Measurements from ENCODE around the gene ERICH2.

DNA sequence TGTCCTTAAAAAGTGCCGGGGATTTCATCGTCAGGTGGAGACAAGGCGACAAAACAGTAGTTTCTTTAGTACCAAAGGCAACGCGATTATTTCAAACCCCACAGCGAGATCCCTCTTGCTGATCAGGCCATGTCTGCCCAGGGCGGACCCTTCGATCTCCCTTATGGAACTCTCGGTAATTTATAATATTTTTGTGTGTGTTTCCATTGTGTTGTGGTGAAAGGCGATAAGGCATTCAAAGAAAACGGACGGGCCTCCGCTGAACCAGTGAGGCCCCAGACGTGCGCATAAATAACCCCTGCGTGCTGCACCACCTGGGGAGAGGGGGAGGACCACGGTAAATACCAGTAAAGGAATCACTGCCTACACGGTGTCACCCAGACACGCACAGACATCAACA, 45.1 kb downstream of the ERICH2 start:
- TF ChIP-seq, protein P1, sequence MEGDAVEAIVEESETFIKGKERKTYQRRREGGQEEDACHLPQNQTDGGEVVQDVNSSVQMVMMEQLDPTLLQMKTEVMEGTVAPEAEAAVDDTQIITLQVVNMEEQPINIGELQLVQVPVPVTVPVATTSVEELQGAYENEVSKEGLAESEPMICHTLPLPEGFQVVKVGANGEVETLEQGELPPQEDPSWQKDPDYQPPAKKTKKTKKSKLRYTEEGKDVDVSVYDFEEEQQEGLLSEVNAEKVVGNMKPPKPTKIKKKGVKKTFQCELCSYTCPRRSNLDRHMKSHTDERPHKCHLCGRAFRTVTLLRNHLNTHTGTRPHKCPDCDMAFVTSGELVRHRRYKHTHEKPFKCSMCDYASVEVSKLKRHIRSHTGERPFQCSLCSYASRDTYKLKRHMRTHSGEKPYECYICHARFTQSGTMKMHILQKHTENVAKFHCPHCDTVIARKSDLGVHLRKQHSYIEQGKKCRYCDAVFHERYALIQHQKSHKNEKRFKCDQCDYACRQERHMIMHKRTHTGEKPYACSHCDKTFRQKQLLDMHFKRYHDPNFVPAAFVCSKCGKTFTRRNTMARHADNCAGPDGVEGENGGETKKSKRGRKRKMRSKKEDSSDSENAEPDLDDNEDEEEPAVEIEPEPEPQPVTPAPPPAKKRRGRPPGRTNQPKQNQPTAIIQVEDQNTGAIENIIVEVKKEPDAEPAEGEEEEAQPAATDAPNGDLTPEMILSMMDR (tag by site-specific recombination; IDR thresholded peaks at IDR 0.05): no peak
- no peak for TF ChIP-seq ZNF701 (tag by site-specific recombination; IDR thresholded peaks at IDR 0.05)
- TF ChIP-seq ZBTB11 (tag by site-specific recombination; conservative IDR thresholded peaks at IDR 0.05; ENCODE audit: low read depth): no peak
- TF ChIP-seq ZFP37 (tag by site-specific recombination; IDR thresholded peaks at IDR 0.05): no peak
- no peak for TF ChIP-seq ZNF146 (tag by site-specific recombination; IDR thresholded peaks at IDR 0.05)
- no peak for TF ChIP-seq ZNF24 (tag by site-specific recombination; IDR thresholded peaks at IDR 0.05)
- TF ChIP-seq ZNF274 (IDR thresholded peaks at IDR 0.05; ENCODE audit: low read length): no peak
- no peak for TF ChIP-seq ZNF274 (tag by site-specific recombination; IDR thresholded peaks at IDR 0.05; ENCODE audit: borderline replicate concordance)
- no peak for TF ChIP-seq ZNF157 (tag by site-specific recombination; IDR thresholded peaks at IDR 0.05)

All from HEK293 (cell line).